GM20000 (cell line): ENCODE results near the gene MAPK7.

ENCODE experiments used
- DNase-seq: peaks from one replicate; pipeline ENCODE4 v3.0.0; 2012; ENCODE audit warnings: low spot score
- CTCF ChIP-seq: IDR thresholded peaks from 2 replicates; pipeline ENCODE4 v1.5.1; 2012; ENCODE audit warnings: mild to moderate bottlenecking, control low read depth; ENCODE audit errors: extremely low read depth, missing control alignments

Gene MAPK7

DNA sequence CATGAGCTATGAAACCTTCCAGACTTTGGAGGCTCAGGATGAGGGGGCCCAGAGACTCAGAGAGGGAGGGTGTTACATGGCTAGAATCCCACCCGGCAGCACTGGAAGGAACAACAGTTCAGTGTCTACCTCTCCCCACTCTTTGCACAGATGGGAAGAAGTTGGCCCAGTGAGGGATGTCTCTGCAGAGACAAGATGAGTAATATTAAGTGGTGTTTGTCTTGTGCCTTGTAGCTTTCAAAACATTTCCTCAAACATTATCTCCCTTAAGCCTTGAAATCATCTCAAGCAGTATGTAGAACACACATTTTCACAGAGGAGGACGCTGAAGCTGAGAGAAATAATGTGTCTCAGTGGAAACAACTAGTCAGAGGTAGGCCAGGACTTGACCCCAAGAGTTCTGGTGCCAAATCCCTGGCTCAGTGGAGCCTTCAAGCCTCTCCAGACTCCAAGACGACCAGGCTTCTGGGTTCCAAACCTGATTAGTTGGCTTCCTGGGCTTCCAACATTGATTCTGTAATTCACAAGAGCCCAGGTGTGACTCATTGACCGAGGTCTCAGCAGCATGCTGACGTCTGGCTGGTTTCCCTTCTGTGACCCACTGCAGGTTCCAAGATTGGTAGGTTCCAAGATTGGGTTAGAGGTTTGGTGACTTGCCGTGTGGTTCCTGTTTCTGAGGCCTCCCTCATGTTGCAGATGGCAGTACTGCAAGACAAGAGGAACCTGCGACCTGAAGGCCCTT lies 40.1 kb downstream of the MAPK7 start:
- DNase-seq = no peak
- no peak for TF ChIP-seq CTCF

DNA sequence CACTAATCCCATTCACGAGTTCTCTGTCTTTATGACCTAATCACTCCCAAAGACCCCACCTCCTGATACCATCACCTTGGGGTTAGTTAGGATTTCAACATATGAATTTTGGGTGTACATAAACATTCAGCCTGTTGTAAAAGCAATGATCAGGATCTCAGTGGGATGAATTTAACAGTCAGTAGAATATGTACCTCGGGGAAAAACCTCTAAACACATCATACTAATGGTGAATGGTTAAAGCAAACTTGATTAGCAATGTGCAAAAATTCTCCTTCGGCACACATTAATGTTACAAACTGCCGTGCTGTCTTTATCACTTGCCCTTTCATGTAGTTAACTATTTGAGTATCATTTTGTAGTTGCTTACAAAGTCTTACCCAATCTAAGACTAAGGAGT lies 42.9 kb downstream of the MAPK7 start:
- DNase-seq = no peak
- TF ChIP-seq CTCF = no peak

GRCh38 chr17:19421926-19422325 lies 43.6 kb downstream of the MAPK7 start:
- no peak for DNase-seq
- no peak for TF ChIP-seq CTCF

GRCh38 chr17:19424934-19425868 lies 46.9 kb downstream of the MAPK7 start:
- no peak for DNase-seq
- no peak for TF ChIP-seq CTCF

- no peak for TF ChIP-seq CTCF
- no peak for DNase-seq
Observed at GRCh38 chr17:19426631-19427030, 48.3 kb downstream of the MAPK7 start.

DNA sequence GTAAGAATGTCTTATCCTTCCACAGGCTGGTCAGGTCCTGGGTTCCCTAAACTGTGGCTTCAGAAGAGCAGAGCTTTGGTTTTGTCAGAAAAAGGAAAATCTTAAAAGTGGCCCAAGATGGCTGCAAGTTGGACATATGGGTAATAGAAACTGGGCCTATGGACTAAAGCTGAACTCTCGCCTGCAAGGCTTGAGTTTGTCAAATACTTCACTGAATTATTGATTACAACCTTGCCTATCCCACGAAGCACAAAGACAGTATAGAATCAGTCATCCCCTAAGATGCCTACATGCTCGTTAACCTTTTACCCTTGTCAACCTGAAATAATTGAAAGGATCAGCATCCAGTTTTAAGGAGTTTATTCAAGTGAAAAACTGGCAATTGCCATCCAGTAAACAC lies 53.4 kb downstream of the MAPK7 start:
- no peak for TF ChIP-seq CTCF
- no peak for DNase-seq
